Astrocyte of the cerebellum (primary cell): ENCODE results near the gene ZKSCAN5.
"Not testable (repeated sequence)": the region's sequence is repeated elsewhere in the genome, so short reads cannot be mapped to it uniquely, and the experiment has no call there.

Source experiments
- DNase-seq: peaks from one replicate; pipeline ENCODE4 v3.0.0-alpha.2; 2011; ENCODE audit warnings: low read depth
- H3K4me3 ChIP-seq: 2 replicates; pipeline ENCODE4 v1.5.1; 2011; ENCODE audit warnings: mild to moderate bottlenecking, low read depth, low read length, moderate library complexity
- CTCF ChIP-seq: IDR thresholded peaks from 2 replicates; pipeline ENCODE4 v1.5.1; 2012; ENCODE audit warnings: low read length, low read depth, moderate library complexity, mild to moderate bottlenecking; ENCODE audit errors: missing control alignments
- in situ Hi-C: cut with HindIII; loops from 2 replicates; pipeline ENCODE4 v1.10.0; 2017; ENCODE audit warnings: low sequenced_read_pairs

ZKSCAN5 gene

GRCh38 chr7:99535667-99536066 lies 31.2 kb downstream of the ZKSCAN5 start:
- in situ Hi-C loops, result no loop called here
- no peak overlapping the region for H3K4me3 ChIP-seq
- TF ChIP-seq CTCF, result no peak
- DNase-seq, result no peak

DNA sequence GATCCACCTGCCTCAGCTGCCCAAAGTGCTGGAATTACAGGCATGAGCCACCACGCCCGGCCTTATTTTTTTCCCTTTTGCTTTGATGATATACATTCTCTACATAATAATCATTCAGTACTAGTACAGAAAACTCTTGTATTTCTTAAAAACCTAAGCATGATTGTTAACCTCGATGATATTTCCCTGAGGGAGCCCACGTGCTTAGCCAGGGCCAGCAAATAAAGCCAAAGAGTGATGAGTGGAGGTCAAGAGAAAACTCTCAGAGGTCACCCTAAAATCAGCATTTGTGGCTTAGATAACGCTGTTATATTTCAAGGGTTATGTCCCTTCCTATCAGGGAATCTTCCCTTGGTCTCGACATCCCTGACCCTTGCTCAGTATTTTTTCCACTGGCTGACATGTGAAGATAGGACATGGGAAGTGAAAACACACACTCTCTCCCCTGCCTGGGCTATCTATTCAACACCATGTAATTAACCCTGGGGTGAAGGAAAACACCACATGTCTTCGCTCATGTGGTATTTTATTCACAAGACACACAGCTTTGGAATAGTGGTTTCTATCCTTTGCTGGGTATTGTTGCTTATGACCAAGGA lies 34.9 kb downstream of the ZKSCAN5 start:
- no peak for DNase-seq
- H3K4me3 ChIP-seq, result no peak overlapping the region
- no peak for TF ChIP-seq CTCF
- in situ Hi-C loops, result no loop called here

- no peak for TF ChIP-seq CTCF
- no peak overlapping the region for H3K4me3 ChIP-seq
- DNase-seq, result no peak
- in situ Hi-C loops, result no loop called here
These were observed 36.1 kb downstream of the ZKSCAN5 start for GRCh38 chr7:99540542-99540941.

DNA sequence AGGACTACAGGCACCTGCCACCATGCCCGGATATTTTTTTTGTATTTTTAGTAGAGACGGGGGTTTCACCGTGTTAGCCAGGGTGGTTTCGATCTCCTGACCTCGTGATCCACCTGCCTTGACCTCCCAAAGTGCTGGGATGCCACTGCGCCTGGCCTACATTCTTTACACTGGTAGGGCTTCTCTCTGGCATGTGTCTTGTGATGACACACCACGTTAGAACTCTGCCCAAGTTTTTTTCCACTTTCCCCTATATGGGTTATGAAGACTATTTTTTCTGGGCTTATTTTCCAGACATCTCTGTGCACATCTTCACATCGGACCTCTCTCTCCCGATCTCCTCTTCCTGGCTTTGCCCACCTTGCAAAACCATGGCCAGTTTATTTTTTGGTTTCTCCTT lies 36.8 kb downstream of the ZKSCAN5 start:
- in situ Hi-C loops, result no loop called here
- H3K4me3 ChIP-seq, result no peak overlapping the region
- TF ChIP-seq CTCF, result no peak
- no peak for DNase-seq

DNA sequence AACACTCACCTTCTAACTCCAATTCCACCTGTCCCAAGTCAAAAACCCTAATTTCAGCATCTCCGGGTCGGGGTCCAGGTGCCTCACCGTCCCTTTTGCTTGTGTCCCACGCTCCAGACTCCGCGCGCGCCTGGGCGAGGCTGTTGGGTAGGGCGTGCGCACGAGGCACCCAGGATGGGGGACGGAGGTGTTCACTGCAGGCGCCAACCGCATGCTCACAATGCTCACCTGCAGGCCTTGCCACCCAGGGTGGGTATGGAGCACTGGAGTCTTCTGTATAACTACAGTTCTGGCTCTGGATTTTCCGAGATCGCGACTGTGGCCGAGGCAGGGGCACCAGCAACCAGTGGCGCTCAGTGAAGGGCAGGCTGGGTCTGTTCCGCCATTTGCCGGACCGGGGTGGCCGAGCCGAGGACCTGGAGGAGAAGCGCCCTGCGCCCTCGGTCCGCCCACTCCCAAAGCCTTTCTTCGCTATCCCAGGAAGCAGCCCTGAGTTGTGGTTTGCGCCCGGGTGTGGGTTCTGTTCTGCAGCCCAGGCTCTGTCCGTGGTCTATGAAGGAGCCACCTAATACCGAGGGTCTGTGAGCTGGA lies 38.7 kb downstream of the ZKSCAN5 start:
- in situ Hi-C loops, result no loop called here
- TF ChIP-seq CTCF, result no peak
- no peak for DNase-seq
- no peak overlapping the region for H3K4me3 ChIP-seq

GRCh38 chr7:99543916-99544315 lies 39.5 kb downstream of the ZKSCAN5 start:
- DNase-seq, result no peak
- in situ Hi-C loops, result no loop called here
- no peak for TF ChIP-seq CTCF
- H3K4me3 ChIP-seq, result no peak overlapping the region

GRCh38 chr7:99545308-99545707 lies 40.8 kb downstream of the ZKSCAN5 start:
- in situ Hi-C loops, H3K4me3 ChIP-seq, DNase-seq: not testable (repeated sequence)

GRCh38 chr7:99549545-99549944 lies 45.1 kb downstream of the ZKSCAN5 start:
- DNase-seq, H3K4me3 ChIP-seq, in situ Hi-C loops: not testable (repeated sequence)
